ENCODE measurements around the gene FAM3D. TPM values are rescaled to one million over a fixed set of nuclear protein-coding genes. Genes with fewer than 3 reads are reported as not detected.
"Not testable (repeated sequence)": the region's sequence is repeated elsewhere in the genome, so short reads cannot be mapped to it uniquely, and the experiment has no call there.

FAM3D gene
- polyA plus RNA-seq, 1 of the 3 experiments (the other 2 are of a cell fraction), result not detected

- TF ChIP-seq RXRA (IDR thresholded peaks at IDR 0.05; ENCODE audit: borderline replicate concordance, low read depth) (no peak), SMC3 (IDR thresholded peaks at IDR 0.05; ENCODE audit: low read depth, low read length) (no peak), GABPA (IDR thresholded peaks at IDR 0.05; ENCODE audit: low read depth) (no peak), RCOR1 (IDR thresholded peaks at IDR 0.05; ENCODE audit: low read length) (no peak), TCF12 (IDR thresholded peaks at IDR 0.05) (no peak), GATA2 (CRISPR knock-in tag; IDR thresholded peaks at IDR 0.05) (no peak)
These were observed 40.0 kb upstream of the FAM3D start (continued) for GRCh38 chr3:58706395-58707167.

DNA sequence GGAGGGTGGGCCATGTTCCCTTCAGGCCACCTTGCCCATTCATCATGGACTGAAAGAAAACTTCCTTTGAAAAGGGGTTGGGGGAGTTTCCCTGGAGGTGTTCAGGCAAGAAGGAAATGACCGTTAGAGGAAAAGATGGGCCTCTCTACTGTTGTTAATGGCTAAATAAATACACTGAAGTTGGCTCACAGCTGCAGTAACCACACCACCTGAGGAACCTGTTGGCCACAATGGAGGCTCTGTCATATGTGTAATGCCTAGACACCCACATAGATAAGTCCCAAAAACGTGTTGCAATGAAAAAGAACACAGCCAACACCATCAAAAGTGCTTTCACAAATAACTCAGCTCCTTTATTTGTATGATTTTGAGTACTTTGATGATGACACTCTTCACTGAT, 38.2 kb upstream of the FAM3D start:
- Histone ChIP-seq H3K4me3 (ENCODE audit: low read depth in 2 of 2, low read length in 1 of 2) (no peak overlapping the region), H3K4me2 (no peak overlapping the region), H3K27ac (ENCODE audit: low read depth in 2 of 2, low read length in 1 of 2) (no peak overlapping the region), H2AFZ (ENCODE audit: low read depth) (no peak overlapping the region), H3K79me2 (ENCODE audit: insufficient read depth) (no peaks in the 10 kb centered on the region), H4K20me1 (ENCODE audit: insufficient read depth) (no peaks in the 10 kb centered on the region), H3K9me2 (no peaks in the 10 kb centered on the region), H3K9ac (no peak overlapping the region), H3K9me3 (no peaks in the 10 kb centered on the region), H3K36me3 (replicated peaks in 1 of 2; ENCODE audit: control insufficient read depth in 1 of 2, insufficient read depth in 2 of 2, low read length in 1 of 2) (no peaks in the 10 kb centered on the region), H3K27me3 (ENCODE audit: insufficient read depth) (no peaks in the 10 kb centered on the region), H3K4me1 (ENCODE audit: control insufficient read depth in 1 of 2, insufficient read depth in 2 of 2, low read depth in 1 of 2, low read length in 1 of 2) (no peaks in the 10 kb centered on the region; a peak in 2 of 4 replicates), H3F3A (replicated peaks; ENCODE audit: insufficient read depth) (no peaks in the 10 kb centered on the region)
- CTCF ChIA-PET, result no interaction called here
- no peak for DNase-seq
- POLR2A ChIA-PET, result no interaction called here
- 21% methylated on average over 2 of the region's 2 CpGs for WGBS (ENCODE audit: low lambda C conversion rate)
- TF ChIP-seq POLR2AphosphoS5 (IDR thresholded peaks at IDR 0.05; ENCODE audit: low read depth, low read length) (no peak), RCOR1 (IDR thresholded peaks at IDR 0.05; ENCODE audit: low read length) (no peak), REST (IDR thresholded peaks at IDR 0.05; ENCODE audit: low read depth, low read length) (no peak), NRF1 (IDR thresholded peaks at IDR 0.05; ENCODE audit: low read depth, low read length) (no peak), GATA2 (CRISPR knock-in tag; IDR thresholded peaks at IDR 0.05) (no peak), GABPA (IDR thresholded peaks at IDR 0.05; ENCODE audit: low read depth) (no peak)

- CTCF ChIA-PET, result not testable (repeated sequence)
These were observed 37.7 kb upstream of the FAM3D start for GRCh38 chr3:58704304-58704703.

More at GRCh38 chr3:58704304-58704703, 37.7 kb upstream of the FAM3D start:
- H2AFZ ChIP-seq (ENCODE audit: low read depth); H3K9me2 ChIP-seq; H3K79me2 ChIP-seq (ENCODE audit: insufficient read depth); POLR2A ChIA-PET; H3F3A ChIP-seq (replicated peaks; ENCODE audit: insufficient read depth); H3K4me3 ChIP-seq (ENCODE audit: low read depth in 2 of 2, low read length in 1 of 2); H3K27me3 ChIP-seq (ENCODE audit: insufficient read depth); H3K27ac ChIP-seq (ENCODE audit: low read depth in 2 of 2, low read length in 1 of 2); H3K4me2 ChIP-seq; H3K36me3 ChIP-seq (replicated peaks in 1 of 2; ENCODE audit: control insufficient read depth in 1 of 2, insufficient read depth in 2 of 2, low read length in 1 of 2); H3K9ac ChIP-seq; H4K20me1 ChIP-seq (ENCODE audit: insufficient read depth); H3K9me3 ChIP-seq; DNase-seq; H3K4me1 ChIP-seq (ENCODE audit: control insufficient read depth in 1 of 2, insufficient read depth in 2 of 2, low read depth in 1 of 2, low read length in 1 of 2): not testable (repeated sequence)
- WGBS (ENCODE audit: low lambda C conversion rate), result 27% methylated on average over 2 of the region's 2 CpGs

Measured in SK-N-SH (cell line).